B cell (primary cell): ENCODE results near the gene ABCA2. TPM values are rescaled to one million over a fixed set of nuclear protein-coding genes. Genes with fewer than 3 reads are reported as not detected.

ENCODE experiments used
- ATAC-seq: fragments of 200-7000 bp; cut with Tn5 transposase; one replicate; pipeline ENCODE4 v1.10.0; 2021; ENCODE audit warnings: low read depth, mild to moderate bottlenecking, moderate number of reproducible peaks, moderate library complexity
- CTCF ChIA-PET: fragments of 350-600 bp; sonication (Branson Sonifier 250); formaldehyde crosslinking; loops from one replicate; lab custom pipeline; 2021; ENCODE audit warnings: antibody characterized with exemption, inconsistent platforms; lab: Charles Lee
- POLR2A ChIA-PET: fragments of 350-600 bp; sonication (Branson Sonifier 250); formaldehyde crosslinking; loops from one replicate; lab custom pipeline; 2021; ENCODE audit warnings: antibody characterized with exemption; lab: Charles Lee
- DNase-seq: peaks from one replicate; pipeline ENCODE4 v3.0.0; 2013
- H2AFZ ChIP-seq: 2 replicates; pipeline ENCODE4 v1.6.1; 2012; ENCODE audit warnings: mild to moderate bottlenecking, low read depth, low read length; ENCODE audit not compliant: insufficient read depth, poor library complexity, severe bottlenecking
- H3K27ac ChIP-seq, 2 donors: 1 replicate in 1 of 2; 2 replicates in 1 of 2; pipeline ENCODE4 v1.5.1; 2012 to 2013; ENCODE audit warnings: low read length in 2 of 2, mild to moderate bottlenecking in 2 of 2, moderate library complexity in 1 of 2
- H3K27me3 ChIP-seq, 4 experiments: fragments of 200-600 bp in 1 of 4; sonication (generic) in 1 of 4; replicated peaks in 1 of 4; 1 replicate in 2 of 4; 2 replicates in 2 of 4; pipeline versions ENCODE4 v1.6.1 to v1.7.0; 2013 to 2016; ENCODE audit warnings: low read length in 3 of 4, mild to moderate bottlenecking in 2 of 4, mixed read lengths in 1 of 4, moderate library complexity in 1 of 4; ENCODE audit not compliant: insufficient read depth in 4 of 4, control insufficient read depth in 3 of 4; ENCODE audit errors: control extremely low read depth in 1 of 4
- H3K36me3 ChIP-seq, 2 experiments: replicated peaks in 1 of 2; 1 replicate in 1 of 2; 2 replicates in 1 of 2; pipeline versions ENCODE4 v1.6.1 to v1.7.1; 2013; ENCODE audit warnings: low read length in 1 of 2; ENCODE audit not compliant: insufficient read depth in 2 of 2, control insufficient read depth in 1 of 2; ENCODE audit errors: control extremely low read depth in 1 of 2, extremely low read depth in 1 of 2
- H3K4me1 ChIP-seq, 2 donors: fragments of 200-600 bp in 1 of 2; sonication (generic) in 1 of 2; 1 replicate in 1 of 2; 2 replicates in 1 of 2; pipeline versions ENCODE4 v1.5.1 to v1.6.1; 2013 to 2017; ENCODE audit warnings: low read length in 2 of 2; ENCODE audit not compliant: control insufficient read depth in 2 of 2, insufficient read depth in 2 of 2
- H3K4me2 ChIP-seq: replicated peaks from 2 replicates; pipeline ENCODE3; 2012; ENCODE audit warnings: mild to moderate bottlenecking, low read depth, low read length; ENCODE audit not compliant: poor library complexity, severe bottlenecking
- H3K4me3 ChIP-seq, 5 experiments: fragments of 200-600 bp in 1 of 5; sonication (generic) in 1 of 5; 1 replicate in 3 of 5; 2 replicates in 2 of 5; pipeline versions ENCODE4 v1.5.1 to v1.7.0; 2011 to 2016; ENCODE audit warnings: low read length in 4 of 5, mild to moderate bottlenecking in 4 of 5, low read depth in 2 of 5, control low read depth in 1 of 5, moderate library complexity in 1 of 5; ENCODE audit not compliant: insufficient read depth in 1 of 5; ENCODE audit errors: control extremely low read depth in 1 of 5, extremely low read depth in 1 of 5
- H3K79me2 ChIP-seq: fragments of 200-600 bp; sonication (generic); one replicate; pipeline ENCODE4 v1.6.0; 2016; ENCODE audit warnings: low read length; ENCODE audit not compliant: control insufficient read depth, insufficient read depth
- H3K9ac ChIP-seq: fragments of 200-600 bp; sonication (generic); 2 replicates; pipeline ENCODE4 v1.6.1; 2017; ENCODE audit warnings: mild to moderate bottlenecking, low read length, moderate library complexity
- H3K9me3 ChIP-seq, 3 donors: one replicate each; pipeline versions ENCODE4 v1.6.1 to v1.7.1; 2013; ENCODE audit warnings: low read length in 2 of 3; ENCODE audit not compliant: control insufficient read depth in 2 of 3, insufficient read depth in 1 of 3; ENCODE audit errors: control extremely low read depth in 1 of 3
- H4K20me1 ChIP-seq: 2 replicates; pipeline ENCODE4 v1.6.0; 2012; ENCODE audit warnings: mild to moderate bottlenecking, low read length; ENCODE audit not compliant: insufficient read depth, control insufficient read depth, poor library complexity, severe bottlenecking
- H3K27ac Mint-ChIP-seq: one replicate; pipeline ENCODE4 v1.8.0; 2021; ENCODE audit warnings: mixed read lengths
- H3K27me3 Mint-ChIP-seq: one replicate; pipeline ENCODE4 v1.8.0; 2021; ENCODE audit warnings: mixed read lengths
- H3K4me1 Mint-ChIP-seq: one replicate; pipeline ENCODE4 v1.8.0; 2021; ENCODE audit warnings: mixed read lengths
- H3K4me3 Mint-ChIP-seq: one replicate; pipeline ENCODE4 v1.8.0; 2021; ENCODE audit warnings: mixed read lengths
- H3K9me3 Mint-ChIP-seq: one replicate; pipeline ENCODE4 v1.8.0; 2022; ENCODE audit warnings: mixed read lengths; ENCODE audit not compliant: insufficient read depth
- CTCF ChIP-seq: fragments of 200-600 bp; IDR thresholded peaks from one replicate; pipeline ENCODE4 v1.8.0; 2022; ENCODE audit warnings: antibody characterized with exemption, mild to moderate bottlenecking
- EZH2 ChIP-seq: IDR thresholded peaks from 2 replicates; pipeline ENCODE4 v1.6.1; 2012; ENCODE audit warnings: borderline replicate concordance, low read depth, mild to moderate bottlenecking, moderate library complexity, low read length; ENCODE audit not compliant: insufficient read depth, poor library complexity, severe bottlenecking
- WGBS: methylation state at CpG from one replicate; pipeline ENCODE4 v1.1.5; 2013; ENCODE audit warnings: missing lambda C conversion rate; ENCODE audit not compliant: insufficient coverage; 5-methylcytosine and 5-hydroxymethylcytosine counted together
- intact Hi-C: fragments of 100-400 bp; cut with micrococcal nuclease; formaldehyde crosslinking; loops from one replicate; pipeline ENCODE4 v1.10.0; 2022
- polyA plus RNA-seq: library from polyadenylated mRNA; depleted of rRNA; stranded (reverse); fragments of >200 nt; gene quantifications from 2 replicates; pipeline ENCODE4 v1.2.3, GENCODE V29; 2012
- total RNA-seq, 2 donors: library from RNA; stranded (reverse); fragments of 120-200 nt in 1 of 2; gene quantifications; 1 replicate in 1 of 2; 2 replicates in 1 of 2; pipeline versions ENCODE4 v1.2.3 to v1.2.4, GENCODE V29; 2013 to 2022

Gene ABCA2
- total and polyA plus RNA-seq, 2 donors (not counting 1 experiment from before 2014, with no cell fraction given) = 30.7 to 61.1 TPM

GRCh38 chr9:136977223-136977622, 50.8 kb downstream of the ABCA2 start, which contains the start of gene PTGDS:
Gene PTGDS (plus strand): TSS chr9:136977504. CDS start chr9:136977579, 75 bp downstream.
- Histone ChIP-seq H3K27me3 (peaks cover 0 to 50% (median 8%) of the 10 kb centered on the region in 4 experiments), H3K4me1 (peaks cover 3 to 5% of the 10 kb centered on the region in 2 donors), H4K20me1 (no peaks in the 10 kb centered on the region), H3K4me2 (peak within 1 kb of the TSS; percentile 77), H3K9ac (no peak within 1 kb of the TSS), H2AFZ (peak within 1 kb of the TSS; percentile 22), H3K9me3 (peaks cover 0 to 13% (median 0%) of the 10 kb centered on the region in 3 donors), H3K27ac (no peak within 1 kb of the TSS), H3K36me3 (no peaks in the 10 kb centered on the region), H3K4me3 (peak within 1 kb of the TSS in 3 of 5 experiments; percentile 2 to 29 (median 14)), H3K79me2 (no peaks in the 10 kb centered on the region)
- DNase-seq (no peak), ATAC-seq (no peak)
- H3K27me3 Mint-ChIP-seq = peaks cover 12% of the 10 kb centered on the region
- H3K4me3 Mint-ChIP-seq = peak within 1 kb of the TSS; percentile 55
- intact Hi-C loops = no loop called here
- ChIA-PET CTCF (interaction anchor here (1.4 kb wide), 1 partner anchor 69 kb away, joined by 3 read pairs; the partner anchor contains the start of gene NPDC1), POLR2A (no interaction called here)
- TF ChIP-seq EZH2 = no peak
- no peak for TF ChIP-seq CTCF
- no peak within 1 kb of the TSS for H3K27ac Mint-ChIP-seq
- H3K9me3 Mint-ChIP-seq = no peaks in the 10 kb centered on the region
- 86% methylated on average over 10 of the region's 10 CpGs for WGBS
- H3K4me1 Mint-ChIP-seq = peaks cover 5% of the 10 kb centered on the region

GRCh38 chr9:136975644-136976043, 52.4 kb downstream of the ABCA2 start:
- Histone ChIP-seq H3K9ac (no peak overlapping the region), H3K9me3 (peaks cover 0 to 13% (median 0%) of the 10 kb centered on the region in 3 donors), H3K4me3 (no peak overlapping the region), H4K20me1 (no peaks in the 10 kb centered on the region), H3K27me3 (peaks cover 0 to 39% (median 6%) of the 10 kb centered on the region in 4 experiments), H3K36me3 (no peaks in the 10 kb centered on the region), H3K4me1 (peaks cover 3 to 5% of the 10 kb centered on the region in 2 donors), H3K4me2 (no peak overlapping the region), H3K79me2 (no peaks in the 10 kb centered on the region), H3K27ac (no peak overlapping the region), H2AFZ (no peak overlapping the region)
- WGBS = 11% methylated on average over 14 of the region's 14 CpGs
- Mint-ChIP-seq H3K27ac (no peak overlapping the region), H3K9me3 (no peaks in the 10 kb centered on the region), H3K27me3 (peaks cover 9% of the 10 kb centered on the region), H3K4me1 (peaks cover 5% of the 10 kb centered on the region), H3K4me3 (no peak overlapping the region)
- no peak for ATAC-seq
- intact Hi-C loops = no loop called here
- no peak for DNase-seq
- TF ChIP-seq EZH2 = no peak
- TF ChIP-seq CTCF = no peak
- POLR2A ChIA-PET = interaction anchor here (0.9 kb wide), 1 partner anchor 25 kb away, joined by 3 read pairs; no protein-coding TSS in a partner anchor
- CTCF ChIA-PET = interaction anchor here (0.9 to 1.4 kb wide), 4 partner anchors 54 to 71 kb away, joined by 3 read pairs; partner anchors contain the start of gene NPDC1
